Tibial artery (tissue), 4 donors: ENCODE measurements around the gene INMT.
"Not testable (repeated sequence)": the region's sequence is repeated elsewhere in the genome, so short reads cannot be mapped to it uniquely, and the experiment has no call there.

ENCODE experiments used
- DNase-seq, 2 donors: peaks; one replicate each; pipeline ENCODE4 v3.0.0-alpha.2; 2019
- H3K27ac ChIP-seq, 2 donors: fragments of 200-600 bp; sonication (generic) in 1 of 2; 1 replicate in 1 of 2; 2 replicates in 1 of 2; pipeline ENCODE4 v1.5.1; 2018 to 2019; ENCODE audit warnings: mild to moderate bottlenecking in 1 of 2
- H3K27me3 ChIP-seq, 2 donors: fragments of 200-600 bp; sonication (generic) in 1 of 2; one replicate each; pipeline versions ENCODE4 v1.5.1 to v1.6.0; 2016 to 2019
- H3K36me3 ChIP-seq, 3 donors: fragments of 200-600 bp; sonication (generic) in 2 of 3; one replicate each; pipeline ENCODE4 v1.5.1; 2016 to 2019; ENCODE audit warnings: mild to moderate bottlenecking in 2 of 3
- H3K4me1 ChIP-seq, 4 donors: fragments of 200-600 bp; sonication (generic) in 2 of 4; 1 replicate in 3 of 4; 2 replicates in 1 of 4; pipeline ENCODE4 v1.5.1; 2016 to 2019
- H3K4me3 ChIP-seq, 2 donors: fragments of 200-600 bp; sonication (generic) in 1 of 2; 1 replicate in 1 of 2; 2 replicates in 1 of 2; pipeline ENCODE4 v1.5.1; 2018 to 2019; ENCODE audit warnings: mild to moderate bottlenecking in 2 of 2
- H3K9me3 ChIP-seq, 3 donors: fragments of 200-600 bp; sonication (generic) in 1 of 3; one replicate each; pipeline ENCODE4 v1.5.1; 2016 to 2019
- intact Hi-C: fragments of 100-400 bp; cut with DNase I; formaldehyde crosslinking; loops from one replicate; pipeline ENCODE4 v1.15.0; 2023; ENCODE audit warnings: low total_unique reads
- TF ChIP-seq, protein P1 (sequence below), 2 experiments: fragments of 200-600 bp in 1 of 2; fragments of 450-650 bp in 1 of 2; IDR thresholded peaks; one replicate each; pipeline ENCODE4 v1.5.1; 2017 to 2019; ENCODE audit warnings: antibody characterized with exemption in 2 of 2, mild to moderate bottlenecking in 1 of 2, moderate library complexity in 1 of 2

The INMT gene

DNA sequence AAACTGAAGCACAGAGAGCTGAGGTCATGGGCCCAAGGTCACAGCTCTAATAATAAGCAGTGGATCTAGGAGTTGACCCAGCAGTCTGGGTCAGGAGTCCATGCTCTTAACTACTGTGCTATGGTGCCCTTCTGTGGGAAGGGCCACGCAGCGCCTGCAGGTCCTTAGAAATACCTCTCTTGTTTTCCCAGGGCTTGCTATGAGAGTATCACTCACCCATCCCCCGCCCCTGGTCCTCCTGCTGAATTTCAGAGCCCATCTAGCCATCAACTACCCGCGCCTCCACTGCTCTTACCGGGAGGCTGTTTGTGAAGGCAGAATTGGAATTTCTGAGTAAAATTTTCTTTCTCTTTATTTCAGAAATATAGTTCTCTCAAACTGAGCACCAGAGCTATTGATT, 42.4 kb upstream of the INMT start:
- intact Hi-C loops: no loop called here
- H3K27ac ChIP-seq: no peak overlapping the region
- no peak for DNase-seq
- no peaks in the 10 kb centered on the region for H3K9me3 ChIP-seq
- H3K27me3 ChIP-seq: peaks cover 0 to 14% of the 10 kb centered on the region in 2 donors
- H3K4me3 ChIP-seq: no peak overlapping the region
- H3K36me3 ChIP-seq: no peaks in the 10 kb centered on the region
- H3K4me1 ChIP-seq: peaks cover 0 to 33% (median 2%) of the 10 kb centered on the region in 4 donors
- TF ChIP-seq, protein P1, sequence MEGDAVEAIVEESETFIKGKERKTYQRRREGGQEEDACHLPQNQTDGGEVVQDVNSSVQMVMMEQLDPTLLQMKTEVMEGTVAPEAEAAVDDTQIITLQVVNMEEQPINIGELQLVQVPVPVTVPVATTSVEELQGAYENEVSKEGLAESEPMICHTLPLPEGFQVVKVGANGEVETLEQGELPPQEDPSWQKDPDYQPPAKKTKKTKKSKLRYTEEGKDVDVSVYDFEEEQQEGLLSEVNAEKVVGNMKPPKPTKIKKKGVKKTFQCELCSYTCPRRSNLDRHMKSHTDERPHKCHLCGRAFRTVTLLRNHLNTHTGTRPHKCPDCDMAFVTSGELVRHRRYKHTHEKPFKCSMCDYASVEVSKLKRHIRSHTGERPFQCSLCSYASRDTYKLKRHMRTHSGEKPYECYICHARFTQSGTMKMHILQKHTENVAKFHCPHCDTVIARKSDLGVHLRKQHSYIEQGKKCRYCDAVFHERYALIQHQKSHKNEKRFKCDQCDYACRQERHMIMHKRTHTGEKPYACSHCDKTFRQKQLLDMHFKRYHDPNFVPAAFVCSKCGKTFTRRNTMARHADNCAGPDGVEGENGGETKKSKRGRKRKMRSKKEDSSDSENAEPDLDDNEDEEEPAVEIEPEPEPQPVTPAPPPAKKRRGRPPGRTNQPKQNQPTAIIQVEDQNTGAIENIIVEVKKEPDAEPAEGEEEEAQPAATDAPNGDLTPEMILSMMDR (IDR thresholded peaks at IDR 0.05): no peak

DNA sequence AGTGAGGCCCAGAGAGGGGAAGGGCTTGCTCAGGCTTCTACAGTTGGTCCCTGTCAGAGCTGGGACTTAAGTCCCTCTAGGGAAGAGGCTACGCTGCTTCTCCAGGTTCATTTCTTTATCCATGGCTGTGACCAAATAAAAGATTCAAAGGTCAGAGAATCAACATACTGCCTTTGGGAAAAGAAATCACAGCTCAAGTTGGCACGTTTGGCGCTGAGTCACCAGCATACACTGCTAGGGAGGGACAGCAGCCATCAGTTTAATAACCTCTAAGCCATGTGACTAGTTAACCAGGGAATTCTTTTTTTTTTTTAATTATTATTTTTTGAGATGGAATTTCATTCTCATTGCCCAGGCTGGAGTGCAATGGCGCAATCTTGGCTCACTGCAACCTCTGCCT, 41.3 kb upstream of the INMT start:
- Histone ChIP-seq H3K4me1 (peaks cover 0 to 33% (median 2%) of the 10 kb centered on the region in 4 donors), H3K4me3 (no peak overlapping the region), H3K9me3 (no peaks in the 10 kb centered on the region), H3K27ac (no peak overlapping the region), H3K36me3 (no peaks in the 10 kb centered on the region), H3K27me3 (peaks cover 0 to 14% of the 10 kb centered on the region in 2 donors)
- DNase-seq: peak; percentile 66 to 85
- intact Hi-C loops: no loop called here
- TF ChIP-seq, protein P1 (IDR thresholded peaks at IDR 0.05): no peak

DNA sequence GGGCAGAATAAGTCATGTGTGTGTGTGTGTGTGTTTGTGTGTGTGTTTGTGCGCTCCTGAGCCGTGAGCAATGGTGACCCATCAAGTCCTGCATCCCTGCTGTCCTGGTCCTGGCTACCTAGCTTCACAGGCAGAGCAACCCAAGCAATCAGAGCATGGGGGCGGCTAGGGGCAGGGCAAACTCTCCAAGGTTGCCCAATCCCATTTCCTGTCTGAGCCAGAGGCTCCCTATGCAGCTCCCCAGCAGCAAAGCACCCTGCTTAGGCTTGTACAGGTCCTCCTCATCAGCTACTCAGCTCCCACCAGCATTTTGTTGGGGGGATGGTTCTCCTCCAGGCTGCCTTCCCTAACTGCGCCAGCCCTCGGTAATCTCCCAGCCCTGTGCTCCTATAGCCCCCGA, 38.5 kb upstream of the INMT start:
- DNase-seq: no peak
- Histone ChIP-seq H3K4me3 (no peak overlapping the region), H3K27ac (no peak overlapping the region), H3K9me3 (no peaks in the 10 kb centered on the region), H3K27me3 (no peaks in the 10 kb centered on the region), H3K4me1 (peaks cover 0 to 22% (median under 1%) of the 10 kb centered on the region in 4 donors), H3K36me3 (no peaks in the 10 kb centered on the region)
- TF ChIP-seq, protein P1 (IDR thresholded peaks at IDR 0.05): no peak
- intact Hi-C loops: no loop called here

DNA sequence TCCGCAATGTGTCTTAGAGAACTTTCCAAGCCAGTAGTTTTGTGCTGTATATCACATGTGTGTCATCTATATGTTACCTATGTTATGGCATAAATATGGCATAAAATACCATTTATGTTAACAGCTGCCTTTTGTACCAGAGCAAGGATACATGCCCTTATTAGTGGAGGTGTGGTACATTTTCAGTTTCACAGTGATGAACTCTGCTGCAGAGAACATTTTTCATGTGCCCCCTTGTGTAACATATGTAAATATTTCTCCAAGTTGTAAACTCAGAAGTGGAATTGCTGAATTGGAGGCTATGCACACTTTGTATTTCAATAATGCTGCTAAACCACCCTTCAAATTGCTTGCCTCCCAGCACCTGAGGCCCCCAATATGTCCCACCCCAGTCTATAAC, 37.8 kb upstream of the INMT start:
- no peak for DNase-seq
- no peak overlapping the region for H3K27ac ChIP-seq
- intact Hi-C loops: no loop called here

DNA sequence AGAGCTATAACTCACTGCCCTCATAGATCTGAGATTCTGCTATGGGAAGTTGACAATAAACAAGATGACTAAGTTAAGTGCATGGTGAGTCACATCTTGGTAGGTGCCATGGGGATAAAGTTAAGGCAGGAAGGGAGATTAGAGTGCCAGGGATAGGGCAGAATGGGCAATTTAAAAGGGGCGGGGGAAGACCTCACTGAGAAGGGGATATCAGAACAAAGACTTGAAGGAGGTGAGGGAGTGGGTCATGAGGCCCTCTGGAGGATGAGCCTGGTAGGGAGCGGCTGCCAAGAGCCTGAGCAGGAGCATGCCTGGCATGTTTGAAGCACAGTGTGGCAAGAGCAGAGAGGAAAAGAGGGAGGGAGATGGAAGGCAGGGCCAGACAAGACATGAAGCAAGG, 34.8 kb upstream of the INMT start:
- no peak for DNase-seq
- TF ChIP-seq, protein P1 (IDR thresholded peaks at IDR 0.05): no peak

More for the DNA sequence above, 37.8 kb upstream of the INMT start:
- Histone ChIP-seq H3K9me3 (peaks cover 0 to 1% (median 0%) of the 10 kb centered on the region in 3 donors), H3K4me1 (peaks cover 0 to 14% (median 0%) of the 10 kb centered on the region in 4 donors), H3K4me3 (no peak overlapping the region), H3K27me3 (no peaks in the 10 kb centered on the region), H3K36me3 (no peaks in the 10 kb centered on the region)
- TF ChIP-seq, protein P1 (IDR thresholded peaks at IDR 0.05): no peak

DNA sequence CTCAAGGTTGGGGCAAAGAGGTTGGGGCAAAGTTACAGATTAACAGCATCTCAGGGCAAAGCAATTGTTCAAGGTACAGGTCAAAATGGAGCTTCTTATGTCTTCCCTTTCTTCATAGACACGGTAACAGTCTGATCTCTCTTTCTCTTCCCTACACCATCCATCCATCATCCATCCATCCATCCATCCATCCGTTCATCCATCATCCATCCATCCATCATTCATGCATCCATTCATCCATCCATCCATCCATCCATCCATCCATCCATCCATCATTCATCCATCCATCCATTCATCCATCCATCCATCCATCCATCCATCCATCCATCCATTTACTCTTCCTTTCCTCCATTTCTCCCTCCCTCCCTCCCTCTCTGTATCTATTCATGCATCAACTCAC, 32.5 kb upstream of the INMT start:
- DNase-seq, H3K27me3 ChIP-seq, H3K36me3 ChIP-seq, H3K4me1 ChIP-seq, H3K9me3 ChIP-seq, H3K27ac ChIP-seq, intact Hi-C loops, H3K4me3 ChIP-seq: not testable (repeated sequence)

More for the DNA sequence above, 34.8 kb upstream of the INMT start:
- no peak overlapping the region for H3K4me3 ChIP-seq
- no peaks in the 10 kb centered on the region for H3K4me1 ChIP-seq
- H3K36me3 ChIP-seq: no peaks in the 10 kb centered on the region
- intact Hi-C loops: no loop called here
- H3K27ac ChIP-seq: no peak overlapping the region
- peaks cover 0 to 3% (median 0%) of the 10 kb centered on the region in 3 donors for H3K9me3 ChIP-seq
- no peaks in the 10 kb centered on the region for H3K27me3 ChIP-seq
